Fibroblast of villous mesenchyme (primary cell): ENCODE data around the gene TRIM59. TPM values are rescaled to one million over a fixed set of nuclear protein-coding genes. Genes with fewer than 3 reads are reported as not detected.
A peak's percentile ranks its signal among the peaks of the same experiment; 100 is the strongest.

ENCODE experiments used
- DNase-seq: peaks from one replicate; pipeline ENCODE4 v3.0.0-alpha.2; 2010; ENCODE audit warnings: low read depth
- H3K4me3 ChIP-seq: 2 replicates; pipeline ENCODE4 v1.5.1; 2011; ENCODE audit warnings: low read depth, mild to moderate bottlenecking, low read length
- total RNA-seq: library from RNA; depleted of rRNA; stranded (reverse); fragments of >200 nt; gene quantifications from 2 replicates; pipeline ENCODE4 v1.2.3, GENCODE V29; 2012
- TF ChIP-seq, protein P1 (sequence below): IDR thresholded peaks from 2 replicates; pipeline ENCODE4 v1.5.1; 2012; ENCODE audit warnings: low read depth, mild to moderate bottlenecking, low read length; ENCODE audit not compliant: insufficient read depth

TRIM59 gene
- total RNA-seq, 1 donor, result 47.5 TPM

DNA sequence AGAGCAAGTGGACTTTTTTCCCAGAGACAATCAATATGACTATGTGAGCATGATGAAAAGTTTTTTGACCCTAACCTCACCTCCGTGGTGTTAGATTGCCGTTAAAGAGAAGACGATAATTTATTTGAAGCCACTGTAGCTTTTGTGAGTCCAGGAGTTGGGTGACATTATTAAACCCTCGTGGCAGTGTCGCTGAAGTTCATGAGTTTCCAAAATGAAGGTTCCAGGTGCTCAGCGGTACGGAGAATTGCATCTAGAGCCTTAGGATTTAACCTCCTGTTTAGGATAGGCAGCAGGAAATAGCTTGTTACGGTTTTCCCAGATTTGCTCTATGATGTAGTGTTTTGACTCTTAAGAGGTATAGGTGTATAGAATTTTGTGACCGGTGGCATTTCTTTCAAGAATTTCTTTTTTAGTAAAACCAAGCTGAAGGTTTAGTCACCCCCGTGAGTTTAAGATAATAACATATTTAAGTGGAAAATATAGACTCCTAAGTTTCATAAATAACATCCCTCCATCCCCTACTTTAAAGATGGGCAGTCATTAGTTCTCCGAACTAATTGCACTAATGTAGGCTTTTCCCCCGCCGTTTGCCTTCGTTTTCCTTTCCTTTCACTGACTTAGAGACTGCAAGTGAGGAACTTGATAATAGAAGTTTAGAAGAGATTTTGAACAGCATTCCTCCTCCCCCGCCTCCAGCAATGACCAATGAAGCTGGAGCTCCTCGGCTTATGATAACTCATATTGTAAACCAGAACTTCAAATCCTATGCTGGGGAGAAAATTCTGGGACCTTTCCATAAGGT, 48.1 kb downstream of the TRIM59 start:
- TF ChIP-seq, protein P1, sequence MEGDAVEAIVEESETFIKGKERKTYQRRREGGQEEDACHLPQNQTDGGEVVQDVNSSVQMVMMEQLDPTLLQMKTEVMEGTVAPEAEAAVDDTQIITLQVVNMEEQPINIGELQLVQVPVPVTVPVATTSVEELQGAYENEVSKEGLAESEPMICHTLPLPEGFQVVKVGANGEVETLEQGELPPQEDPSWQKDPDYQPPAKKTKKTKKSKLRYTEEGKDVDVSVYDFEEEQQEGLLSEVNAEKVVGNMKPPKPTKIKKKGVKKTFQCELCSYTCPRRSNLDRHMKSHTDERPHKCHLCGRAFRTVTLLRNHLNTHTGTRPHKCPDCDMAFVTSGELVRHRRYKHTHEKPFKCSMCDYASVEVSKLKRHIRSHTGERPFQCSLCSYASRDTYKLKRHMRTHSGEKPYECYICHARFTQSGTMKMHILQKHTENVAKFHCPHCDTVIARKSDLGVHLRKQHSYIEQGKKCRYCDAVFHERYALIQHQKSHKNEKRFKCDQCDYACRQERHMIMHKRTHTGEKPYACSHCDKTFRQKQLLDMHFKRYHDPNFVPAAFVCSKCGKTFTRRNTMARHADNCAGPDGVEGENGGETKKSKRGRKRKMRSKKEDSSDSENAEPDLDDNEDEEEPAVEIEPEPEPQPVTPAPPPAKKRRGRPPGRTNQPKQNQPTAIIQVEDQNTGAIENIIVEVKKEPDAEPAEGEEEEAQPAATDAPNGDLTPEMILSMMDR, result no peak
- peak; percentile 90 for DNase-seq
- H3K4me3 ChIP-seq, result peak overlapping the region; percentile 97

DNA sequence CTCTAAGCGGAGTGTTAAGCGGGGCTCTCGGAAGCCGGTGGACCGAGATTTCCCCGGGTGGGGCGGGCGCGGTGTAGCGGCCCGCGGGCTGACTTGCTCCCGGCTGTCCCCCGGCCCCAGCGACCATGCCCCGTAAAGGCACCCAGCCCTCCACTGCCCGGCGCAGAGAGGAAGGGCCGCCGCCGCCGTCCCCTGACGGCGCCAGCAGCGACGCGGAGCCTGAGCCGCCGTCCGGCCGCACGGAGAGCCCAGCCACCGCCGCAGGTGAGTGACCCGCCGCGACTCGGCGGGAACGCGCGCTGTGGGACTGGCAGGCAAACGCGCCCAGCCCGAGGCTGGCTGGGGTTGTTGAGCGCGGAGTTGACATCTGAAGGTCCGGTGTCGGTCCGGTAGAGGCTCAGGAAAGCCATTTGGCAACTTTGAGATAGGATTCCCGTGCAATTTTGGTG, 48.9 kb downstream of the TRIM59 start:
- DNase-seq, result no peak
- TF ChIP-seq, protein P1, result no peak
- H3K4me3 ChIP-seq, result peak overlapping the region; percentile 97

DNA sequence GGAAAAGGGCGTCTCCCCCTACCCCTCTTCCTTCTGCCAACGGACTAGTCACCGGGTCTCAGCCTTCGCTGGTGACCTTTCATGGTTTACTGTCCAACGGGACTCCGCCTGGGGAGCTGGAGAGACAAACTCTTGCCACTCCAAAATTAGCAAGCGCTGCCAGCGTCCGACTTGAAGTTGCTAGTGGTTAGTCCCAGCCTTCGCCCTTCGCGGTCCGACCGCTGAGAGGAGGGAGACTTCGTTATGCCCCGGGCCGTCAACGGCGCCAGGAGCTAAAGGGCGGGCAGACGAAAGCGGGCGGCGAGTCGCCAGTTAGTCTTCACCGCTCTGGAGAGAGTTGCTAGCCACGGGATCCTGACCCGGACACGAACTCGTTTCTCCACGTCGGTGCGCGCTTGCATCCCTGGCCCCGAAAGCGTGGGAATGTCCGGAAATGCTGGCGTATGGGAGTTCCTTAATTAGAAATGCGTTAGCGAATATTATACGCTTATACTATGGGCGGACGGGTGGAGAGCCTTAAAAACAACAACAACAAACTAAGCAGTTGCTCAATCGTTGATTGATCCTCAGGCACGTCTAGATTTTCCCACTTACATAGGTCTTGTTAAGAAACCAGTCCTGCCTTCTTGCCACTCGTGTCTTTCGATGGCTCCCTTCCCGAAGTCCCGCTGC, 49.4 kb downstream of the TRIM59 start:
- TF ChIP-seq, protein P1, result no peak
- H3K4me3 ChIP-seq, result peak overlapping the region; percentile 97
- DNase-seq, result peak; percentile 74

DNA sequence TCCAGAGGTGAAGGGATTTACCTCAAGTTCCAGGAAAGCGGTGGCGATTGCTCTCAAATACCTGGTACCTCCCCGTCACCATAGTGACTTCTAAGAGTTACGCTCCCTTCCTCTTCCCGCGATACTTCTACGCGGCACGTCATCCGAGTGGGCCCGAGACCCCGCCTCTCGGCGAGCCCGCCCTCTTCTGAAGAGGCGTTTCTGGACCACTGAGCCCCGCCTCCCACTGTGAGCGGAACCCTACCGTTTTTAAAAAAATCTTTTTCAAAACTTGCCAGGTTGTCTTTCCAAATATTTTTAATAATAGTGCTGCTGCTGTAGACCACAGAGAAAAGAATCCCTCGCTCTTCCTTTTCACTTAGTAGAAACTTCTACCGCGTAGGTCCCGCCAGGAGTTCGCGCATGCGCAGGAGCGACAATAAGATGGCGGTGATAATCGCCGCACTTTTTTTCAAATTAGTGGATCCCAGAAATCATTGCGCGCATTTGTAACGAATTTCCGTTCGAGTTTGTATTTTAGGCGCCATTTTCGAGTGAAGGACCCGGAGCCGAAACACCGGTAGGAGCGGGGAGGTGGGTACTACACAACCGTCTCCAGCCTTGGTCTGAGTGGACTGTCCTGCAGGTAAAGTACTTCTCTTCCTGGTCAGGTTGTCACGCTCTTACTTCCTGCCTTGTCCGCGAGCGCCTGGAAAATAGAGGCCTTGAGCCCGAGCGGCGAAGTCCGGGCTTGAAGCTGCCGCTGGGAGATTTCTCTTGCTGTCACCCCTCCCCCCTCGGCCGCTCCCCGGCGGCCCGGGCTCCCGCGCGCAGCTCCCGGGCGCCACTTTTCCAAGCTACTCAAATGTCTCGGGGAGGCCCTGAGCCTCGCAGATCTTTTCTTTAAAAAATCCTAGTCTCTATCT, 50.2 kb downstream of the TRIM59 start, which contains the start of the genes IFT80 and SMC4:
TSS of gene IFT80 (minus strand) at position 101 of the 905 bp plus-strand sequence. CDS start 14,625 bp downstream, outside the sequence.
TSS of gene SMC4 (plus strand) at position 526 of the 905 bp plus-strand sequence. CDS start 1,177 bp downstream, outside the sequence.
- DNase-seq, result peak; percentile 98
- peak within 1 kb of the TSS; percentile 97 for H3K4me3 ChIP-seq
- TF ChIP-seq, protein P1, result no peak

DNA sequence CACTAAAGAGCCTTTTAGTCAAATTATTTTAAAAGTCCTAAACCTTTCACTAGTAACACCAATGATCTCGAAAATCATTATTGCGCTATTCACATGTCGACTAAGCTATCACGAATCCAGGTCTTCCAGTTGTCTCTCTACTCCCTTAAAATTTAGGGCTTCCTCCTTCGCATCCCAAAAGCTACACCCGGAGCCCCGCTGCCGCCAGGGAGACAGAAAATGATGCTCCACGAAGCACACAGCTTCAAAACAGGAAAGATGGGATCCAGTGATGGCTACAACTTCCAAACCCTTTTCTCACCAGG, 50.8 kb downstream of the TRIM59 start:
- peak overlapping the region; percentile 97 for H3K4me3 ChIP-seq
- no peak for DNase-seq
- TF ChIP-seq, protein P1, result no peak

DNA sequence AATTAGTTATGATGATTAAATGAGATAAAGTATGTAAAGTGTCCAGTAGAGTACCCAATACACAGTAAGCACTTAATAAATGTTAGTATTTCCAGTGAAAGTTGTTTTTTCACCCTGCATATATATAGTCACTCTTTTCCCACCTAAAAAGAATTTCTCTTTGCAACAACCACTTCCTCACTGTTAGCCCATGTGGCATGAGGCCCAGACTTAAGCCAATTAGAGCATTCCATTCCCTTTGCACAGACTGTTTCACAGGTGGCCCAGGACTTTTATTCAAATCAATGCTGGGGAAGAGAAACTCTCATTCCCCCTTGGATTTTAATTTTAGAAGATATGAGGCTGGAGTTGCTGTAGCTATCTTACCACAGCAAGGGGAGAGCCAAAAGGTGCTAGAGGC, 54.3 kb downstream of the TRIM59 start:
- H3K4me3 ChIP-seq, result no peak overlapping the region
- peak; percentile 33 for DNase-seq
- TF ChIP-seq, protein P1, result no peak
